Endothelial cell of umbilical vein (primary cell): Measurements from ENCODE around the gene TMEM106C. TPM values are rescaled to one million over a fixed set of nuclear protein-coding genes. Genes with fewer than 3 reads are reported as not detected.

Experiments used
- BruUV-seq: library from RNA; stranded (reverse); fragments of 400-500 nt; replicated peaks from 2 replicates; lab custom pipeline; 2021; lab: Mats Ljungman, UMichigan
- CTCF ChIA-PET: fragments of 300-600, 350-600 bp; sonication (Branson Sonifier 250); formaldehyde crosslinking; loops from one replicate; lab custom pipeline; 2021; ENCODE audit warnings: antibody characterized with exemption, inconsistent platforms; lab: Charles Lee
- POLR2A ChIA-PET: fragments of 300-600, 350-600 bp; sonication (Branson Sonifier 250); formaldehyde crosslinking; loops from one replicate; lab custom pipeline; 2021; ENCODE audit warnings: antibody characterized with exemption, inconsistent platforms; lab: Charles Lee
- DNase-seq: peaks from one replicate; pipeline ENCODE4 v3.0.0-alpha.2; 2011; ENCODE audit warnings: low read depth, low spot score
- FAIRE-seq: peaks from 2 replicates; lab custom pipeline; 2011; peaks lifted over from hg19 to GRCh38; lab: Jason Lieb, UNC
- H2AFZ ChIP-seq: 2 replicates; pipeline ENCODE4 v1.6.0; 2012; ENCODE audit warnings: low read depth, low read length, control low read depth, inconsistent platforms
- H3K27ac ChIP-seq: 2 replicates; pipeline ENCODE4 v1.5.1; 2011; ENCODE audit warnings: low read depth, mild to moderate bottlenecking, control low read depth, low read length, moderate library complexity; ENCODE audit not compliant: insufficient read depth
- H3K27me3 ChIP-seq, 2 experiments: 2 replicates each; pipeline versions ENCODE4 v1.6.0 to v1.6.1; 2011; ENCODE audit warnings: low read length in 2 of 2, mixed read lengths in 1 of 2; ENCODE audit not compliant: control insufficient read depth in 2 of 2, insufficient read depth in 2 of 2
- H3K36me3 ChIP-seq, 2 experiments: 2 replicates in 1 of 2; 3 replicates in 1 of 2; pipeline ENCODE4 v1.5.1; 2011; ENCODE audit warnings: low read length in 2 of 2, mild to moderate bottlenecking in 1 of 2, moderate library complexity in 1 of 2; ENCODE audit not compliant: control insufficient read depth in 2 of 2, insufficient read depth in 2 of 2; ENCODE audit errors: extremely low read depth in 1 of 2
- H3K4me1 ChIP-seq: 3 replicates; pipeline ENCODE4 v1.5.1; 2011; ENCODE audit warnings: mild to moderate bottlenecking, low read length; ENCODE audit not compliant: control insufficient read depth, insufficient read depth; ENCODE audit errors: extremely low read depth
- H3K4me2 ChIP-seq: 2 replicates; pipeline ENCODE4 v1.6.1; 2011; ENCODE audit warnings: low read length, control low read depth, mixed read lengths; ENCODE audit not compliant: insufficient read depth
- H3K4me3 ChIP-seq, 3 experiments: fragments of 200-600 bp in 1 of 3; sonication (generic), shearing (Covaris generic) in 1 of 3; replicated peaks in 1 of 3; 2 replicates each; pipeline ENCODE4 v1.5.1; 2011 to 2016; ENCODE audit warnings: control low read depth in 3 of 3, low read length in 3 of 3, mild to moderate bottlenecking in 2 of 3, inconsistent platforms in 1 of 3, low read depth in 1 of 3, moderate library complexity in 1 of 3; ENCODE audit not compliant: insufficient read depth in 1 of 3
- H3K79me2 ChIP-seq: 2 replicates; pipeline ENCODE4 v1.6.0; 2012; ENCODE audit warnings: low read length, inconsistent platforms; ENCODE audit not compliant: control insufficient read depth, insufficient read depth
- H3K9ac ChIP-seq: replicated peaks from 2 replicates; pipeline ENCODE3; 2011; ENCODE audit warnings: low read length, control low read depth; ENCODE audit not compliant: insufficient read depth; ENCODE audit errors: extremely low read depth
- H3K9me1 ChIP-seq: replicated peaks from 3 replicates; pipeline ENCODE4 v1.6.0; 2011; ENCODE audit warnings: mild to moderate bottlenecking, low read length; ENCODE audit not compliant: control insufficient read depth, insufficient read depth; ENCODE audit errors: extremely low read depth
- H3K9me3 ChIP-seq: replicated peaks from 2 replicates; pipeline ENCODE4 v1.5.1; 2012; ENCODE audit warnings: low read length, inconsistent platforms; ENCODE audit not compliant: control insufficient read depth, insufficient read depth
- H4K20me1 ChIP-seq: replicated peaks from 2 replicates; pipeline ENCODE3; 2011; ENCODE audit warnings: mild to moderate bottlenecking, low read length; ENCODE audit not compliant: control insufficient read depth, insufficient read depth; ENCODE audit errors: extremely low read depth
- EZH2 ChIP-seq: IDR thresholded peaks from 2 replicates; pipeline ENCODE4 v1.6.1; 2012; ENCODE audit warnings: borderline replicate concordance, low read depth, mild to moderate bottlenecking, moderate library complexity, low read length, inconsistent platforms; ENCODE audit not compliant: severe bottlenecking
- FOS ChIP-seq: IDR thresholded peaks from 2 replicates; pipeline ENCODE4 v1.6.1; 2011; ENCODE audit warnings: mild to moderate bottlenecking, low read length, moderate library complexity, borderline replicate concordance; ENCODE audit not compliant: insufficient read depth
- GATA2 ChIP-seq: IDR thresholded peaks from 2 replicates; pipeline ENCODE4 v1.7.0; 2011; ENCODE audit warnings: low read depth, mild to moderate bottlenecking, moderate library complexity, mixed read lengths, low read length; ENCODE audit not compliant: insufficient read length, insufficient read depth
- JUN ChIP-seq: IDR thresholded peaks from 2 replicates; pipeline ENCODE4 v1.6.1; 2011; ENCODE audit warnings: borderline replicate concordance, low read depth; ENCODE audit not compliant: insufficient read length, insufficient read depth
- MYC ChIP-seq: IDR thresholded peaks from one replicate; pipeline ENCODE4 v1.6.1; 2011; ENCODE audit warnings: mild to moderate bottlenecking, low read depth, low read length
- POLR2A ChIP-seq: IDR thresholded peaks from 2 replicates; pipeline ENCODE4 v1.6.1; 2012; ENCODE audit warnings: low read depth, mild to moderate bottlenecking, control low read depth, low read length
- POLR2AphosphoS5 ChIP-seq: IDR thresholded peaks from 2 replicates; pipeline ENCODE4 v1.6.1; 2012; ENCODE audit warnings: low read depth, mild to moderate bottlenecking, control low read depth, low read length, moderate library complexity; ENCODE audit not compliant: insufficient read depth
- dilution Hi-C: fragments of 300-500 bp; cut with MboI; formaldehyde crosslinking; loops from one replicate; pipeline ENCODE4 v1.15.0; 2019; ENCODE audit warnings: low sequenced_read_pairs; ENCODE audit not compliant: extremely low pct_ligation_motif_present
- intact Hi-C: fragments of 100-400 bp; cut with micrococcal nuclease; formaldehyde crosslinking; loops from one replicate; pipeline ENCODE4 v1.10.0; 2022
- polyA plus RNA-seq, 4 experiments: library from polyadenylated mRNA; depleted of rRNA in 3 of 4; stranded (reverse) in 3 of 4; unstranded in 1 of 4; fragments of >200 nt; gene quantifications; 2 replicates each; pipeline versions ENCODE4 v1.2.1 to v1.2.3, GENCODE V29; 2011 to 2012; ENCODE audit warnings: missing spikeins in 1 of 4
- total RNA-seq: library from RNA; stranded (reverse); gene quantifications from 2 replicates; pipeline ENCODE4 v1.2.3, GENCODE V29; 2021
- TF ChIP-seq, protein P1 (sequence below): IDR thresholded peaks from 2 replicates; pipeline ENCODE4 v1.6.1; 2011; ENCODE audit not compliant: insufficient read depth, insufficient read length
- TF ChIP-seq, protein P2 (sequence below), 2 donors: IDR thresholded peaks; 1 replicate in 1 of 2; 2 replicates in 1 of 2; pipeline ENCODE4 v1.5.1; 2011; ENCODE audit warnings: low read length in 2 of 2, mild to moderate bottlenecking in 2 of 2, moderate library complexity in 2 of 2, control low read depth in 1 of 2, inconsistent platforms in 1 of 2, low read depth in 1 of 2; ENCODE audit not compliant: insufficient read depth in 1 of 2; ENCODE audit errors: extremely low read depth in 1 of 2

TMEM106C gene
- total and polyA plus RNA-seq, 2 donors (not counting 3 experiments of a cell fraction or from before 2014, with no cell fraction given), result 84.4 to 148 TPM

DNA sequence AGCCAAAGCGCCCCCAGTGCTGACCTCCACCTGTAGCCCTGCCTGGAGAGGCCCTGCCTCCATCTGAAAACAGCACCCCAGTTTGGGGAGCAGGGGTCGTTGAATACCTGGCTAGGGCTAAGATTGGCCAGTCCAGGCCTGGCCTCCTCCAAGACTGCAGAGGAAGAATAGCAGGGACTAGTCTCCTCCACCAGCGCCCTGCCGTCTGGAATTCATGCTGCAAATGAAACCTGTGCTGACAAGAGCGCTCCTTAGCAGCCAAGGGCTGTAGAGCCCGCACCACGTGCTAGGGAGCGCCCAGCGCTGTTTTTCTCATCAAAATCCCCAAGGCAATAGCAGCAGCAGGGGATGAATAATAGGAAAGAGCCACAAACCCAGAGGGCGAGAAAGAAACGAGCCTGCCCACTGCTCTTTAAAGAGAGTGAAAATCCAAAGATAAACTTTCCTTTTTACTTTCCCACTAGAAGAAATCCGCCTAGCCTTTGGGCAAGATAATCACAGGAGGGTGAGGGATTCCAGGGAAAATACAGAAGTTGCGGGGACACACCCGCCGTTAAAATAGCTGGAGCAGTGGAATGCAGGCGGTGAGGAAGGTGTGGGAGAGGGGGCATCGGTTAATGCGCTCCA is 37.6 kb downstream of the TMEM106C start:
- no peaks in the 10 kb centered on the region for H3K9me1 ChIP-seq
- intact Hi-C loops (loop anchor here (5.0 kb wide), 4 partner anchors 39 to 196 kb away; partner anchors contain the start of genes SENP1 and TMEM106C), dilution Hi-C loops (no loop called here)
- H3K36me3 ChIP-seq, result no peaks in the 10 kb centered on the region
- ChIA-PET CTCF (interaction anchor here (1.0 to 1.5 kb wide), 2 partner anchors 51 to 156 kb away, joined by 3 read pairs; partner anchors contain the start of gene ASB8), POLR2A (no interaction called here)
- no peaks in the 10 kb centered on the region for H3K9me3 ChIP-seq
- TF ChIP-seq, protein P1, sequence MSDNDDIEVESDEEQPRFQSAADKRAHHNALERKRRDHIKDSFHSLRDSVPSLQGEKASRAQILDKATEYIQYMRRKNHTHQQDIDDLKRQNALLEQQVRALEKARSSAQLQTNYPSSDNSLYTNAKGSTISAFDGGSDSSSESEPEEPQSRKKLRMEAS, result peak; percentile 33
- no peak for TF ChIP-seq EZH2
- peaks cover 73 to 93% of the 10 kb centered on the region in 2 experiments for H3K27me3 ChIP-seq
- H3K9ac ChIP-seq, result no peak overlapping the region
- H3K4me3 ChIP-seq, result peak overlapping the region; percentile 34 to 66 (median 61)
- peaks cover 24% of the 10 kb centered on the region for H3K4me1 ChIP-seq
- H4K20me1 ChIP-seq, result no peaks in the 10 kb centered on the region
- H3K4me2 ChIP-seq, result peak overlapping the region; percentile 90
- FAIRE-seq (peak; percentile 80), DNase-seq (peak; percentile 44)
- H2AFZ ChIP-seq, result peak overlapping the region; percentile 96
- no TSS peak for BruUV-seq
- no peak overlapping the region for H3K27ac ChIP-seq
- H3K79me2 ChIP-seq, result no peaks in the 10 kb centered on the region

DNA sequence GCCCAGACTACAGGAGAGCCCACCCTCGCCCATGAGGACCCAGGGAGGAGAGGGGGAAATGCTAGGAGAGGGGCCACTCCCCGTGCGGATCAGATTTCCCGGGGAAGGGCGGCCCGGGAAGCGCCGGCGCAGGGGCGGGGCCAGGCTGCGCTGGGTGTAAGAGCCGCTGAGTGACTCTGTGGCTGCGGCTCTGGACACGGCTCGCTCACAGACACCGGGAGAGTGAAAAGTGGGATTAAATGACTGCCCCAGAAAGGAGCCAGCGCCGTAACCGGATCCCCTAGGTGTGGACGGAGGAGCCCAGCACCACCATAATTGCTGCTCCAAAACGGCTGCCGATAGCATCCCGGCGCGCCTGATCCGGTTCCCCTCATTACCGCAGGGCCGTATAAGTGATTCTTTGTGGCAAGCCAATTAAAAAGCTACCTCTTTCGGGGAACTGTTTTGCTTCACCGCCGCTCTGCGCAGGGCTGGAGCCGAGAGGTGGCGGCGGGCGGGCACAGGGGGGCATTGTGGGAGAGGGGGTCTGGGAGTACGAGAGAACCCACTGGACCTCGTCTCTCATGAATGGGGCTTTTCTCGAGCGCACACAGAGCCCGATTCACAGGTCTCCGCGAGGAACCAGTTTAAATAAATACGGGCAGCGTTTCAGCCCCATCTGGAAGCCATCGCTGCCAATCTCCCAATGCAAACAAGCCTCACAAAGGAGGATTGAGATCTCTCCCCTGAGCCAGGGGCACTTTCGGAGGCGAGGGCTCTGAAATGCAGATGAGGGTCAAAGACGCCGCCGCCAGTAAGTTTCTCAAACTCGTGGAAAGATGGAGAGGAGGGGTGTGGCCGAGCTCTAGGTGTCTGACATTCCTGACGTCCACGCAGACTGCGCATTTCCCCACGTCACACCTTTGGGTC is 38.4 kb downstream of the TMEM106C start:
- Histone ChIP-seq H3K79me2 (no peaks in the 10 kb centered on the region), H3K27me3 (peaks cover 75 to 93% of the 10 kb centered on the region in 2 experiments), H4K20me1 (no peaks in the 10 kb centered on the region), H3K9me3 (no peaks in the 10 kb centered on the region), H3K36me3 (no peaks in the 10 kb centered on the region), H3K9ac (no peak overlapping the region), H3K27ac (no peak overlapping the region), H3K4me3 (peak overlapping the region; percentile 34 to 66 (median 61)), H2AFZ (peak overlapping the region; percentile 96), H3K9me1 (no peaks in the 10 kb centered on the region), H3K4me2 (peak overlapping the region; percentile 90), H3K4me1 (peaks cover 24% of the 10 kb centered on the region)
- no TSS peak for BruUV-seq
- FAIRE-seq (no peak), DNase-seq (peak; percentile 39)
- POLR2A ChIA-PET, result interaction anchor here (0.5 kb wide), 1 partner anchor 11 kb away, joined by 3 read pairs; no protein-coding TSS in a partner anchor
- intact Hi-C loops (loop anchor here (5.0 kb wide), 4 partner anchors 39 to 196 kb away; partner anchors contain the start of genes SENP1 and TMEM106C), dilution Hi-C loops (no loop called here)
- no peak for TF ChIP-seq POLR2AphosphoS5
- TF ChIP-seq, protein P1, result no peak
- TF ChIP-seq MYC, result no peak
- TF ChIP-seq, protein P2, sequence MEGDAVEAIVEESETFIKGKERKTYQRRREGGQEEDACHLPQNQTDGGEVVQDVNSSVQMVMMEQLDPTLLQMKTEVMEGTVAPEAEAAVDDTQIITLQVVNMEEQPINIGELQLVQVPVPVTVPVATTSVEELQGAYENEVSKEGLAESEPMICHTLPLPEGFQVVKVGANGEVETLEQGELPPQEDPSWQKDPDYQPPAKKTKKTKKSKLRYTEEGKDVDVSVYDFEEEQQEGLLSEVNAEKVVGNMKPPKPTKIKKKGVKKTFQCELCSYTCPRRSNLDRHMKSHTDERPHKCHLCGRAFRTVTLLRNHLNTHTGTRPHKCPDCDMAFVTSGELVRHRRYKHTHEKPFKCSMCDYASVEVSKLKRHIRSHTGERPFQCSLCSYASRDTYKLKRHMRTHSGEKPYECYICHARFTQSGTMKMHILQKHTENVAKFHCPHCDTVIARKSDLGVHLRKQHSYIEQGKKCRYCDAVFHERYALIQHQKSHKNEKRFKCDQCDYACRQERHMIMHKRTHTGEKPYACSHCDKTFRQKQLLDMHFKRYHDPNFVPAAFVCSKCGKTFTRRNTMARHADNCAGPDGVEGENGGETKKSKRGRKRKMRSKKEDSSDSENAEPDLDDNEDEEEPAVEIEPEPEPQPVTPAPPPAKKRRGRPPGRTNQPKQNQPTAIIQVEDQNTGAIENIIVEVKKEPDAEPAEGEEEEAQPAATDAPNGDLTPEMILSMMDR (IDR thresholded peaks at IDR 0.05; ENCODE audit: extremely low read depth in 1 of 2, insufficient read depth in 1 of 2, low read depth in 1 of 2, low read length in 2 of 2), result no peak
- TF ChIP-seq FOS, result no peak
- no peak for TF ChIP-seq GATA2
- TF ChIP-seq POLR2A, result no peak
- no peak for TF ChIP-seq EZH2
- no peak for TF ChIP-seq JUN
- CTCF ChIA-PET, result interaction anchor here (1.0 to 1.5 kb wide), 5 partner anchors 38 to 163 kb away, joined by 3 to 4 read pairs (median 3); partner anchors contain the start of genes ASB8 and TMEM106C
